Forelimb muscle (tissue), 1 donor: ENCODE measurements around the gene CHAC2. TPM values are rescaled to one million over a fixed set of nuclear protein-coding genes. Genes with fewer than 3 reads are reported as not detected.
"Not testable (repeated sequence)": the region's sequence is repeated elsewhere in the genome, so short reads cannot be mapped to it uniquely, and the experiment has no call there.

Experiments
- DNase-seq: peaks from one replicate; pipeline ENCODE4 v3.0.0-alpha.2; 2013; ENCODE audit warnings: low read depth
- polyA plus RNA-seq: library from polyadenylated mRNA; unstranded; fragments of 120-200 nt; gene quantifications from one replicate; pipeline ENCODE4 v1.2.1, GENCODE V29; 2013; ENCODE audit not compliant: insufficient read length

The CHAC2 gene
- polyA plus RNA-seq, 1 donor: 1.9 TPM

- DNase-seq: no peak
Measured at GRCh38 chr2:53778536-53779162, 11.0 kb downstream of the CHAC2 start.

- no peak for DNase-seq
Measured at GRCh38 chr2:53780056-53780455, 12.5 kb downstream of the CHAC2 start.

GRCh38 chr2:53782676-53783075 is 15.1 kb downstream of the CHAC2 start:
- DNase-seq: no peak

- no peak for DNase-seq
Measured at GRCh38 chr2:53784436-53784835, 16.8 kb downstream of the CHAC2 start.

- DNase-seq: no peak
Measured at GRCh38 chr2:53785366-53785765, 17.8 kb downstream of the CHAC2 start.

- no peak for DNase-seq
Measured at GRCh38 chr2:53786352-53786704, 18.7 kb downstream of the CHAC2 start.

- DNase-seq: peak; percentile 74
Measured at GRCh38 chr2:53786705-53787613, 19.4 kb downstream of the CHAC2 start, which contains the start of the genes ASB3 and ERLEC1. TSS of gene ASB3 (minus strand) at chr2:53786953. CDS start at chr2:53765572, 21,381 bp downstream. TSS of gene ERLEC1 (plus strand) at chr2:53787044. CDS start at chr2:53787211, 167 bp downstream.

GRCh38 chr2:53787614-53788289 is 20.1 kb downstream of the CHAC2 start:
- DNase-seq: no peak

- no peak for DNase-seq
Measured at GRCh38 chr2:53793261-53793660, 25.7 kb downstream of the CHAC2 start.

- no peak for DNase-seq
Measured at GRCh38 chr2:53793821-53794220, 26.2 kb downstream of the CHAC2 start.

DNA sequence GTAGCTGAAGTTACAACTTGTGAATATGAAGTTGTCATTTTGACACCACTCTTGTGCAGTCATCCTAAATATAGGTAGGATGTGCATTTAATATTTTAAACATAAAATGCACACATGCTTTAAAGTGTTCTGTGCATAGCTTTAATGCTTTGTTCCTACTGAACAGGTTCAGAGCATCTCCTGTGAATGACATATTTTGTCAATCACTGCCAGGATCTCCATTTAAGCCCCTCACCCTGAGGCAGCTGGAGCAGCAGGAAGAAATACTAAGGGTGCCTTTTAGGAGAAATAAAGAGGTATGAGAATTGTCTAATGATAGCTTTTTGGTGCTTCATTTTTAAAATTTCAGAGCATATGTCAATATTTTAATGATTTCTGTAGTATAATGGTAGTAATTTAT is 33.9 kb downstream of the CHAC2 start:
- DNase-seq: no peak

DNA sequence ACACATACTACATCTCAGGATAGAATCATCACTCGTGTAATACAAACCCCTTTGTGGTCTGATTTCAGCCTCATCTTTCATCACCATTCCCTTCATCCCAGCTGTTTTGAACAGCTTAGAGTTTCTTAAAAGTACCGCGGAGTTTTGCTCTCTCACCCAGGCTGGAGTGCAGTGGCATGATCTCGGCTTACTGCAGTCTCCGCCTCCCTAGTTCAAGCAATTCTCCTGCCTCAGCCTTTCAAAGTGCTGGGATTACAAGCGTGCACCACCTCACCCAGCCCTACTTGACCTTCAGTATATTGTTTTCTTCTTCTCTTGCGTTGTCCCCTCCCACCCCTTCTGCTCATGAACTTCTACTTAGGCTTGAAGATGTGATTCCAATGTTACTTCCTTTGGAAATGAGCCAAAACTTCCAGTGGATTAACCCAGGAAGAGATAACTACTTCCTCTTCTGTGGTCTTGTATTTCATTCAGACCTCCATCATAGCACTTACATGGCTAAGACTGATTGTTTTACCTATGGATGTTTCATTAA is 35.1 kb downstream of the CHAC2 start:
- DNase-seq: no peak

DNA sequence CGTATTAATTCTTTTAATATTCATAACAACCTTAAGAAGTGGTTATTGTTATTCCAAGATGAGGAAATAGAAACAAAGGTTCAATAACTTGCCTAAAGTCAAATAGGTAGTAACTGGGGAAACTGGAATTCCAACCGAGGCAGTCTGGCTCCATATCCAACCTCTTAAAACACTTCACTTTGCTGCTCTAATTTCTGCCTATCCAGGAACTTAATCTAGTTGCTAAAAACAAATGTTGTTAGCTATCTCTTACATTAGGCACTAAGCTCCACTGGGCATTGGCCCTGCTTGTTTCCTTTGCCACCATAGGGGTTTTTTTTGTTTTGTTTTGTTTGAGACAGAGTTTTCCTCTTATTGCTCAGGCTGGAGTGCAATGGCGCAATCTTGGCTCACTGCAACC is 44.0 kb downstream of the CHAC2 start:
- no peak for DNase-seq

- no peak for DNase-seq
Measured at GRCh38 chr2:53813151-53813550, 45.5 kb downstream of the CHAC2 start.

GRCh38 chr2:53818854-53819435 is 51.3 kb downstream of the CHAC2 start:
- DNase-seq: no peak

DNA sequence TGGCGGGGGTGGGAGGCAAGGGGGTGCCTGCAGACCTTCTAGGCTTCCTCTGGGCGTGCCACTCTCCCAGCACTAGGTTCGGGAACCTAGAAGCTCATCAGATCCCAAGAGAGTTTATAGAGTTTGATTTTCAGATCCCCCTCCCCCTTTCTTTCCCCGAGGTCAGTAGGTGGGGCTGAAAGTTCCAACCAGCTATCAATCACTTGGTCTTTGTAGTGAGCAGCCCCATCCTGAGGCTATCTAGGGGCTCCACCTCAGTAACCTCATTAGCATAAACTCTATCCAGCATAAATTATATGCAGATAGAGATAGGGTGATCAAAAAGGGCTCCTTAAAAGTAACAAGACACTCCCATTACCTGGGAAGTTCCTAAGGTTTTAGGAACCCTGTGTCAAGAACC is 52.0 kb downstream of the CHAC2 start:
- DNase-seq: no peak

DNA sequence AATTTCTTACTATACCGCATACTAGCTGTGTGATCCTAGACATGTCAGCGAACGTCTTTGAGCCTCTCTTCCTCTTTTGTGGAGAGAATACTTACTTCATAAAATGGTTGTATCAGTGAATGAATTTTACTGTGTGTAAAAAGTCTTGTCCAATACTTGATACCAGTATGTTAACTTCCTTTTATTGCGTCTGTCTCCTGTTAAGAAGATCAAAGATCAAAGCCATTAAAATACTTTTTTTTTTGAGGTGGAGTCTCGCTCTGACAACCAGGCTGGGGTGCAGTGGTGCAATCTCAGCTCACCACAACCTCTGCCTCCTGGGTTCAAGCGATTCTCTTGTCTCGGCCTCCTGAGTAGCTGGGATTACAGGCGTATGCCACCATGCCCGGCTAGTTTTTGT is 52.4 kb downstream of the CHAC2 start:
- DNase-seq: no peak

- no peak for DNase-seq
Measured at GRCh38 chr2:53820711-53821110, 53.1 kb downstream of the CHAC2 start.

DNA sequence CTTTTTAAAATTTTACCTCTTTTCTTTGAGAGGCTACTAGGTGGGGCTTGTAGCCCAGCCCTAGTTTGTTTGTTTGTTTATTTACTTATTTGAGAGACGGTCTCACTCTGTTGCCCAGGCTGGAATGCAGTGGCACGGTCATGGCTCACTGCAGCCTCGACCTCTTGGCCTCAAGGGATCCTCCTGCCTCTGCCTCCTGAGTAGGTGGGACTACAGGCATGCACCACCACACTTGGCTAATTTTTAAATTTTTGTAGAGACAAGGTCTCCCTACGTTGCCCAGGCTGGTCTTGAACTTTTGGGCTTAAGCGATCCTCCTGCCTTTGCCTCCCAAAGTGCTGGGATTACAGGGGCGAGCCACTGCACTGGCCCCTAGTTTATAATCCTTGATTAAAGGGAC is 54.2 kb downstream of the CHAC2 start:
- no peak for DNase-seq

GRCh38 chr2:53823639-53824038 is 56.0 kb downstream of the CHAC2 start:
- DNase-seq: not testable (repeated sequence)
